Measurements from ENCODE around the gene LMX1A.

LMX1A gene

GRCh38 chr1:165392634-165393571 is 36.4 kb upstream of the LMX1A start:
- H3K36me3 ChIP-seq (ENCODE audit: insufficient read depth, insufficient read length, low read length): no peaks in the 10 kb centered on the region
- no peaks in the 10 kb centered on the region for H3K9me3 ChIP-seq (ENCODE audit: insufficient read depth, low read length)
- DNase-seq (ENCODE audit: low read depth, low spot score): peak; percentile 75
- H3K27me3 ChIP-seq (ENCODE audit: insufficient read depth, insufficient read length): peaks cover 2% of the 10 kb centered on the region
- TF ChIP-seq SUZ12 (IDR thresholded peaks at IDR 0.05; ENCODE audit: extremely low read depth, insufficient read depth, insufficient read length) (no peak), YY1 (IDR thresholded peaks at IDR 0.05; ENCODE audit: insufficient read depth, insufficient read length) (no peak), ZNF274 (IDR thresholded peaks at IDR 0.05; ENCODE audit: low read depth, low read length) (no peak)
- H3K4me3 ChIP-seq (ENCODE audit: insufficient read length, low read depth): peak overlapping the region; percentile 26
- H3K9ac ChIP-seq (ENCODE audit: insufficient read length, low read depth): peak overlapping the region; percentile 27
- no peaks in the 10 kb centered on the region for H3K4me1 ChIP-seq (ENCODE audit: insufficient read depth, insufficient read length)

- no peak for DNase-seq (ENCODE audit: low read depth, low spot score)
- TF ChIP-seq SUZ12 (IDR thresholded peaks at IDR 0.05; ENCODE audit: extremely low read depth, insufficient read depth, insufficient read length): no peak
- no peak for TF ChIP-seq YY1 (IDR thresholded peaks at IDR 0.05; ENCODE audit: insufficient read depth, insufficient read length)
- no peak for TF ChIP-seq ZNF274 (IDR thresholded peaks at IDR 0.05; ENCODE audit: low read depth, low read length)
- no peak overlapping the region for H3K4me3 ChIP-seq (ENCODE audit: insufficient read length, low read depth)
- no peak overlapping the region for H3K9ac ChIP-seq (ENCODE audit: insufficient read length, low read depth)
- H3K9me3 ChIP-seq (ENCODE audit: insufficient read depth, low read length): no peaks in the 10 kb centered on the region
- H3K36me3 ChIP-seq (ENCODE audit: insufficient read depth, insufficient read length, low read length): no peaks in the 10 kb centered on the region
- H3K4me1 ChIP-seq (ENCODE audit: insufficient read depth, insufficient read length): no peaks in the 10 kb centered on the region
- peaks cover 5% of the 10 kb centered on the region for H3K27me3 ChIP-seq (ENCODE audit: insufficient read depth, insufficient read length)
Observed at GRCh38 chr1:165389609-165390008, 33.1 kb upstream of the LMX1A start.

DNA sequence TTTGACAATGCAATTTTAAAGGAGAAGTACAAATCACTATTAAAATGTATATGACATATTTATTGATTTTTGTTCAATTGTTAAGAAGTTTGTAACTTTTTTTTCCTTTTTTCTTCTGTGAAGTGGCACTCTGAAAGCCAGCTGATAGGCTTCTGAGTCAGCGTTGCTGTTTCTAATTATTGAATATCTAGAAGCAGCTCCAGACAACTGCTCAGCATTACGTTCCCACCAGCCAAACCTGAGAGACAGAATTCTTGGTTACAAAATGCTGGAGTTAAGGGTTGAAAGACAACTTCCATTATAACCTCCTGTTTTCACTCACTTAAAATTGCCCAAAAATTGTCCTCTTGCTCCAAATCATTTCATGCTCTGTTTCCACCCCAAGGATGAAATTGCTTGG is 31.4 kb upstream of the LMX1A start:
- Histone ChIP-seq H3K36me3 (ENCODE audit: insufficient read depth, insufficient read length, low read length) (no peaks in the 10 kb centered on the region), H3K4me1 (ENCODE audit: insufficient read depth, insufficient read length) (no peaks in the 10 kb centered on the region), H3K27me3 (ENCODE audit: insufficient read depth, insufficient read length) (peaks cover 5% of the 10 kb centered on the region), H3K4me3 (ENCODE audit: insufficient read length, low read depth) (no peak overlapping the region), H3K9ac (ENCODE audit: insufficient read length, low read depth) (no peak overlapping the region), H3K9me3 (ENCODE audit: insufficient read depth, low read length) (no peaks in the 10 kb centered on the region)
- no peak for DNase-seq (ENCODE audit: low read depth, low spot score)
- TF ChIP-seq YY1 (IDR thresholded peaks at IDR 0.05; ENCODE audit: insufficient read depth, insufficient read length) (no peak), SUZ12 (IDR thresholded peaks at IDR 0.05; ENCODE audit: extremely low read depth, insufficient read depth, insufficient read length) (no peak), ZNF274 (IDR thresholded peaks at IDR 0.05; ENCODE audit: low read depth, low read length) (no peak)

DNA sequence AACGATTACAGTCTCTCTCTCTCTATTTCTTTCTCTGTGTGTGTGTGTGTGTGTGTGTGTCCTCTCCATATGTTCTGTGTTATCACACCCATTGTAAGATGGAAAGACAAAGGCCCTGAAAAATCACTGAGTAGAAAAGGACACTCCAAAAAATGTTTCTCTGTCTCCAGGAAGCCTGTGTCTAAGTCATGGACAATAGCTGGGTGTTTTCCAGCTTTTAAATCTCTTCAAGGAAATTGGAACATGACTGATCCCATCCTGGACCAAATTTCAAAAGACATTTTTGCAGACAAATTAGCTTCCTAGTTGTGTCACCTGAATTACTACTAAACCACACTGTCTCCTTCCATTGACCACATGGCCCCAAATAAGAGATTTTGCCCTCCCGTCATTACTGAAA is 31.0 kb upstream of the LMX1A start:
- H3K27me3 ChIP-seq (ENCODE audit: insufficient read depth, insufficient read length): peaks cover 5% of the 10 kb centered on the region
- TF ChIP-seq ZNF274 (IDR thresholded peaks at IDR 0.05; ENCODE audit: low read depth, low read length): no peak
- no peak for TF ChIP-seq SUZ12 (IDR thresholded peaks at IDR 0.05; ENCODE audit: extremely low read depth, insufficient read depth, insufficient read length)
- no peak for TF ChIP-seq YY1 (IDR thresholded peaks at IDR 0.05; ENCODE audit: insufficient read depth, insufficient read length)

DNA sequence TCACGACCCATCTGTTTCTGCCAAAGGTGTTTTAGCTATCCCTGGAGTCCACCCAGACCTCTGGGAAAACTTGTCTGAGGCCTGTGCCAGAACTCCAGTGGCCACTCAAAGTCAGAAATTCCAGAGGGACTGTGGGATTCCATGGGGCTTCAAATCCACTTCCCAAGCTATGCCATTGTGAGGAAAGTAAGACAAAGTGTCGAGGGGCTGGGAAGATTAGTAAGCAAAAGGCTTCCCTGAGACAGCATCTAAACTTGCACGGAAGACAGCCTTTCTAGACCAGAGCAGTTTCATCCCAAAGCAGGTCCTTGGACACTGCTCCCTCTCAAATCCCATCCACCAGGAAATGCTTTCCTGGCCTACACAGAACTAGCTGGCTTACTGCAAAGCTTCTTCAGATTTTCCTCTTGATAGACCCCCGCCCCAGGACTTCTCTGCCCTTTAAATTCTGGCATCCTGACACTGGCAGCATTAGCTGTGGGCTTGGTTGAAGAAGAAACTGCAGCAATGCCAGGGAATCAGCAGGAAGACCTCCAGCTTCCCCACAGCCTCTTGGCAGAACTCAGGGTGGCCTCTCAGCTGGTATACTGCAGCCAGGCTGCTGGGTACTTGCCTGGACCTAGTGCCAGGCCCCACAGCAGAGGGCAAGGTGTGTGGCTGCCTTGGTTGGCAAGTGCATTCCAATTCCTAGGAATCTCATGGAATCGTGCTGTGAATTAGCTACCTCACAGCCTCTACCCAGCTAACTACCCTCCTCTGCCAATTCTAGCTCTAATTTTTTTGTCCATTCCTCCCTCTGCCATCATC is 27.3 kb upstream of the LMX1A start:
- Histone ChIP-seq H3K9ac (ENCODE audit: insufficient read length, low read depth) (peak overlapping the region; percentile 11), H3K27me3 (ENCODE audit: insufficient read depth, insufficient read length) (peaks cover 5% of the 10 kb centered on the region)
- TF ChIP-seq YY1 (IDR thresholded peaks at IDR 0.05; ENCODE audit: insufficient read depth, insufficient read length) (no peak), ZNF274 (IDR thresholded peaks at IDR 0.05; ENCODE audit: low read depth, low read length) (no peak), SUZ12 (IDR thresholded peaks at IDR 0.05; ENCODE audit: extremely low read depth, insufficient read depth, insufficient read length) (no peak)

More for the DNA sequence above, 31.0 kb upstream of the LMX1A start:
- Histone ChIP-seq H3K9me3 (ENCODE audit: insufficient read depth, low read length) (no peaks in the 10 kb centered on the region), H3K9ac (ENCODE audit: insufficient read length, low read depth) (no peak overlapping the region), H3K4me3 (ENCODE audit: insufficient read length, low read depth) (no peak overlapping the region), H3K36me3 (ENCODE audit: insufficient read depth, insufficient read length, low read length) (no peaks in the 10 kb centered on the region), H3K4me1 (ENCODE audit: insufficient read depth, insufficient read length) (no peaks in the 10 kb centered on the region)
- DNase-seq (ENCODE audit: low read depth, low spot score): no peak

GRCh38 chr1:165383067-165383466 is 26.6 kb upstream of the LMX1A start:
- no peak for DNase-seq (ENCODE audit: low read depth, low spot score)
- H3K9ac ChIP-seq (ENCODE audit: insufficient read length, low read depth): peak overlapping the region; percentile 11
- no peaks in the 10 kb centered on the region for H3K9me3 ChIP-seq (ENCODE audit: insufficient read depth, low read length)
- peaks cover 5% of the 10 kb centered on the region for H3K27me3 ChIP-seq (ENCODE audit: insufficient read depth, insufficient read length)
- H3K36me3 ChIP-seq (ENCODE audit: insufficient read depth, insufficient read length, low read length): no peaks in the 10 kb centered on the region
- H3K4me1 ChIP-seq (ENCODE audit: insufficient read depth, insufficient read length): no peaks in the 10 kb centered on the region
- TF ChIP-seq YY1 (IDR thresholded peaks at IDR 0.05; ENCODE audit: insufficient read depth, insufficient read length) (no peak), ZNF274 (IDR thresholded peaks at IDR 0.05; ENCODE audit: low read depth, low read length) (no peak), SUZ12 (IDR thresholded peaks at IDR 0.05; ENCODE audit: extremely low read depth, insufficient read depth, insufficient read length) (no peak)
- H3K4me3 ChIP-seq (ENCODE audit: insufficient read length, low read depth): no peak overlapping the region

More for the DNA sequence above, 27.3 kb upstream of the LMX1A start:
- Histone ChIP-seq H3K4me3 (ENCODE audit: insufficient read length, low read depth) (no peak overlapping the region), H3K36me3 (ENCODE audit: insufficient read depth, insufficient read length, low read length) (no peaks in the 10 kb centered on the region), H3K9me3 (ENCODE audit: insufficient read depth, low read length) (no peaks in the 10 kb centered on the region), H3K4me1 (ENCODE audit: insufficient read depth, insufficient read length) (no peaks in the 10 kb centered on the region)
- DNase-seq (ENCODE audit: low read depth, low spot score): no peak
